Activated CD8-positive, alpha-beta memory T cell treated with anti-CD3 and anti-CD28 coated beads, Interleukin-2, amount 50 U/mL, for 24 hours (primary cell): ENCODE data around the gene APBB2.

Source experiments
- DNase-seq: peaks from one replicate; pipeline ENCODE4 v3.0.0-alpha.2; 2020; ENCODE audit errors: extremely low read depth

Gene APBB2

GRCh38 chr4:41135801-41136200 is 78.5 kb downstream of the APBB2 start:
- no peak for DNase-seq

- DNase-seq: no peak
Measured at GRCh38 chr4:41134581-41134980, 79.8 kb downstream of the APBB2 start.

DNA sequence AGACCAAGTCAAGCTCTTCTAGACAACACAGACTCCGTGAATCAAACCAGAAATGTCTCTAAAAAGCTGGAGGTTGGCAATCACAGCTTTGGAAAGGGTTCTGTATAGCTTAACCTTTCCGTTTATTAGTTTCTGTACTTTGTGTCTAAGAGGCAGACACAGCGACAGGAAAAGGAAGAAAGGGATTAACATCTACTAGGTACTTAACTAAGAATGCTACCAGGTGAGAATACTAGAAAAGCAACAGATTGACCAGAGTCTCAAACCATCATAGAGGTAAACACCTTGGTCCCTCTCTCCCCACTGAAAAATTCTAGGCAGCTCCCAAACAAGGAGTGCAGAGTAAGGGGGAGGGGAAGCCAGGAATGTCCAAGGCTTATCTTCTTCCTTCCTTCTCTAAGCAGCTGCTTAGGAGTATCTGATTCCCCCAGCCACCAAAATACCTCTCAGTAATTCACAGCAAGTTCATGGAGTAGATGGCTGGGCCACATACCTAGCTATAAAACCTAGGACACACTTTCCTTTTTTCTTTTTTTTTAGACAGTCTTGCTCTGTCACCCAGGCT is 80.8 kb downstream of the APBB2 start:
- no peak for DNase-seq

DNA sequence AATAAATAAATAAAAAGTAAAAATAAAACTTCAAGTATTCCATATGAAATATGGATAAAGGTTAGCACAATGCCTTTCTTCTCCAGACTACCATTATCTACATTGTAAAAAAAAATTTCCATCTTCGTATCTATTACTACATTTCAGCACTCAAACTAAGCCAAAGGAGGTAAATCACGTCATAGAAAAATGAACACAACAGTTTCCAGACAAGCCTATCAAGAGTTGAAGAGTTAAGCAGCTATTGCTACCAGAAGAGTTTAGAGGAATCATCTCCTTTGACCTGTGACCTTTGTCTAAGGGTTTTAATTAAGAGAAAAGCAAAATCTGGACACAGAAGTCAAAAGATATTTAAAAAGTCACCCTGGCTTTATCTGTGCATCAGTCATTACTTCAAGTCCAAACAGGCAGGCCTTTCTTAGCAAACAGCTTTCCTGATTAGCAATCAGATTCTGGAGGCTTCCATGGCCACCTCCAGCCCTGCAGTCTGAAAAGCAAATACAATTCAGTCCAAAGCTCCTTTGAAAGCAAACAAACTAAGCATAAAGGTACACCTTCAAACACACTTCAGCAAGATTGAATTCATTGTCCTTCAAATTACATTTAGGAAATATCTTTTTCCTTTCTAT is 82.2 kb downstream of the APBB2 start:
- DNase-seq: no peak

DNA sequence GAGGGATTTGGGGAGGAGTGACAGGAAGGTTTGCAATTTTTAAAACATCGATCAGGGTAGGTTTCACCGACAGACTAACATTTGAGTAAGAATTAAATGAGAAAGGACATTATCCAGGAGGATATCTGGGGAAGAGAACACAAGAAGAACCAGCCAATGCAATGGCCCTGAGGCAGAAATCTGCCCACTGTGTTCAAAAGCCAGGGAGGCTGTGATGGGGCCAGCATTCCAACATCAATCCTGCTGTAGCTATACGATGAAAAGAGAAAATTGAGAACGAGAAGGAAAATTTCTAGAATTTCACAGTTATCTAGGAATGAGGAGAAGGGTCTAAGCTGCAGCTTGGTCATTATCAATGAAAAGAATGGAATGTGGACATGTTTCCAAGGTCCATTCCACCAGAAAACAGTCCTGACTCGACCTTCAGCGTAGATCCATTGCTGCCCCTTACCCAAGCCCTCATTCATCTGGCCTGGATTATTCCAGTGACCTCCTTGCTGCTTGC is 84.4 kb downstream of the APBB2 start:
- no peak for DNase-seq

DNA sequence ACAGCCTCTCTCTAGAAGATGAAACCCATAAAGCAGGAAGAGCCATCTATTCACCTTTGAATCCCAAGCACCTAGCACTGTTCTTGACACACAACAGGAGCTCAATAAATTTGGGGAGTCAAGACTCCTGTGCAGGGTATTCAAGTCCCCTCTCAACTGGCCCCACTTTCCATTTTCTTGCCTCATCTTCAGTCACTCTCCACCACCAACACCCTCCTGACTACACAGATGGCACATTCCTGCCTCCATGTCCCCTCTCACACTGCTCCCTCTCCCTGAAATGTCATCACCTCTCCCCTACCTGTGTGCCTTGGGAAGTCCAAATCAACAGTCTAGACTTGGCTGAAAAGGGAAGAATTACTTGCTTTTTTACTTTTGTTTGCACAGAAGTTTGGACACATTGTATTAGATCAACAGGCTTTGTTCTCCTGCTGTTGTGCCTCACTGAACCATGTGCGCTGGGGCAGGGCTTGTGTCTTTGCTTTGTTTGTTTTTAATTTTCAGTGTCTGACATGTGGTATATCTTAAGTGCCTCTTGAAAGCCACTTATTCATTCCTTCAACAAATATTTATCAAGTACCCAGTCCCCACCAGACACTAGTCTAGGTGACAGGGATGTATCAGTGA is 85.1 kb downstream of the APBB2 start:
- no peak for DNase-seq

DNA sequence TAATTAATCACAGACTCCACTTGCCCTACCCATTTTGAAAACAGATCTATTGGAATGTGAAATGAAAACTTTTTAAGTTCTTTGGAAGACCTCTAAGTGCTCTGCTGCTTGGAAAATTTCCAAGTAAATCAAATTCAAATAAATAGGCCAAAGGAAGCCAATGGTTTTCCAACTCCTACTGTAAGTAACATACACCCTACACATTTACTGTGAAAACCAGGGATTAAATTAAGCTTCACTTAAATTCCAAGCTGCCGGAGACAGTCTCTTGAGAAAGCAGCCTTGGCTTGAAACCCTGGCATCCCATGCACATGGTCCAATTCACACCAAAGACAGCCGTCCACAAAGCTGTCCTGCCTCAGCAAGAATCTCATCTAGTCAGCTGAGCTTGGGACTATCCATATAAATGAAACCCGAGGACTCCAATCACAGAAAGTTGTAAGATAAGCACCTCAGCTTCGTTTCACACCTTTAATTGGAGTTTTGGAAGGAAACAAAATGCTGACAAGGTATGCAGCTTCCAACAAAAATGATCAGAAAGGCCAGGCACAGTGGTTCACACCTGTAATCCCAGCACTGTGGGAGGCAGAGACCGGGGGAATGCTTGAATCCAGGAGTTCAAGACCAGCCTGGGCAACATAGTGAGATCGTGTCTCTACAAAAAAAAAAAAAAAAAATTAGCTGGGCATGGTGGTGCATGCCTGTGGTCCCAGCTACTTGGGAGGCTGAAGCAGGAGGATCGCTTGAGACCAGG is 88.6 kb downstream of the APBB2 start:
- no peak for DNase-seq

- DNase-seq: no peak
Measured at GRCh38 chr4:41124916-41125548, 89.3 kb downstream of the APBB2 start.

DNA sequence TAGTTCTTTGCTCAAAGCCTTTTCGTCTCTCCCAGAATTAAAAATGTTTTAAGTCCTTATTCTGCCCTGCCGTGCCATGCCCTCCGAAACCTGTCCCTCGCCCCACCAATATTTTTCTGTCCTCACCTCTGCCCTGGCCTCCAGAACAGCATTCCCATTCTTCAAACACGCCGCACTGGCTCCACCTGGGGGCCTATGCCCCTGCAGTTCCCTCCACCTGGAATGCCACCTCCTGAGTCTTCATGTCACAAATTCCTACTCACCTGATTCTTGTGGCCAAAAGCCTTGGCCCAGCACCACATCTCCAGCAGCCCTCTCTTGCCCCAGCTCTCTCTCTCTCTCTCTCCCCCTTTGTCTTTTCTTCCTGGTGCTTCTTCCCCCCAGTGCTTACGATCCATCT is 91.6 kb downstream of the APBB2 start:
- DNase-seq: no peak

- DNase-seq: no peak
Measured at GRCh38 chr4:41122309-41122708, 92.0 kb downstream of the APBB2 start.

DNA sequence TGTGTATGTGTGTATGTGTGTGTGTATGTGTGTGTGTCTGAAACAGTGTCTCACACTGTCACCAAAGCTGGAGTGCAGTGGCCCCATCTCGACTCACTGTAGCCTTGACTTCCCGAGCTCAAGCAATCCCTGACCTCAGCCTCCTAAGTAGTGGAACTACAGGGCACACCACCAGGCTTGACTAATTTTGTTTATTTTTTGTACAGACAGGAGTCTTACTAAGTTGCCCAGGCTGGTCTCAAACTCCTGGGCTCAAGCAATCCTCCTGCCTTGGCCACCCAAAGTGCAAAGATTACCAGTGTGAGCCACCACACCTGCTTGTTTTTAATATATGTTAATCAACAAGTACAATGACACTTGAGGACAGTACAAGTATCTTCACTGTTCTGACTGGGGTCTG is 92.4 kb downstream of the APBB2 start:
- no peak for DNase-seq

DNA sequence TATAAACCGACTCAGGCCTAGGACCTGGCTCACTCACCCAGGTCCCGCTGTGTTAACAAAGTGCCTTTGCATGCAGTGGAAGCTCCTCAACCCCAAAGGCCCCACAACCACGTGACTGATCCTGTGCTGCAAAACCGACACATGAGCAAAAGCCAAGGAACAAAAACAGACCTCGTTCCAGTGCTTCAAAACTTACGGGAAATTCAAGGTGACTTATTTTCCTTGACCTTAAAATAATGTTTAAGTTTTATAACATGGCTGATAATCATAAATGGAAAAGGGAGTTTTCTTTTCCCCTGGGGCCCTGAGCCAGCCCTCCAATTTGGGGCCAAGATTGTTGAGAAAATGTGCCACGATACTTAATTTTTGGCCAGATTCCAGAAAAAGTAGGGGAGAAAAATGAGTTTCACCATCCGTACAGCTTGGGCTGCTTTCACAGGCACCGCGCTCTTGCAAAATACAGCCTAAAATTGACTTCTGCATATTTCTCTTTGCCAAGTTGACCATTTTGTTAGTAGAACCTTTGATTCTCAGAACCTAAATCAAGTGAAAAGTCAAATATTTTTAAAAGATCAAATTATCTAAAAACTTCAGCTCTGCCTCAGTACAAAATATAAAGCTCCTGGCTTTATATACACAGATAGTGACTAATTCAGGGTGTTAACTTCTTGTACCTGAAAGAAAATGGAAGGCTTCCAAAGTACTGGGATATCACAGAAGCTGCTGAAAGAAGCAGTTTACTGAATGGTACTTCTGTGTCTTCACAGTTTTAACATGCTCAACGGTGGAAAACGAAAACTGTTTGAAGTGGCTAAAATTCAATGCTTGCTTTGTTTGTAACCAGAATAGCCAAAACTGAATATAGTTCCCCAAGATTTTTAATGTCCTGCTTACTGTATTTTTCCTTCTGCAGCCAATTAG is 93.8 kb downstream of the APBB2 start:
- DNase-seq: no peak

DNA sequence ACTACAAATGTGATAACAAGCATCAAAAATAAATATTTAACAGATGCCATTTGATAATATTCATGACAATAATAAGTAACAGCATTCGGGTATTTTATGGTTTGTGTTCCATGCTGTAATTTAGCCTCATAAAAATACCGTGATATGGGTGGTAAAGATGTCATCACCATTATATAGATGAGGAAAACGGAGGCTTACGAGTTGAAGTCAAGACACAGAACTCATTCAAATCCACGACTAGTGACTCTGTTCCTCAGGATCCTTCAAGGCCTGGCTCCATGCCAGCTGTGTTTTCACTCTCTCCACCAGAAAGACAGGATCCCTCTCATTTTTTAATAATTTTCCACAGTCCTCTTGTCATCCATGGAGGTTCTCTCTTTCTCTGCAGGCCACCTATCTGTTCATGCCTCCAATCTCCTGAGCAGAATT is 94.5 kb downstream of the APBB2 start:
- no peak for DNase-seq

DNA sequence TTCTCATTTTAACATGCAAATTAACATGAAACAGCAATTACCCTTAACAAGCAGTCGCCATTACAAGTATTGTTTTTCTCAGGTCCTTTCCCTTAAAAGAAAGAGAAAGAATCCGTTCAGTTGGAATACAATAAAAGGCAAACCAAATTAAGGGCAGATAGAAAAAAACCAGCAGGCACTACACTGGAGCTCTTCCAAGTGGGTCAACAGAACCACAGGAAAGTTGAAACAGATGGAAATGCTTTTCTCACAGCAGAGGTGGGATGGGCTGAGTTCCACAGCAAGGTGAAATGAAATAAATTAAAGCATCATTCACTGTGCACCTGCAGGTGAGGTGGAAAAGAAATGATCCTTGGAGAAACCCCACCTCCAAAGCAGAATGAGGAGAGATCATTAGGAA is 102.6 kb downstream of the APBB2 start:
- no peak for DNase-seq

- DNase-seq: no peak
Measured at GRCh38 chr4:41110050-41110449, 104.3 kb downstream of the APBB2 start.

GRCh38 chr4:41108481-41108880 is 105.9 kb downstream of the APBB2 start:
- DNase-seq: no peak

DNA sequence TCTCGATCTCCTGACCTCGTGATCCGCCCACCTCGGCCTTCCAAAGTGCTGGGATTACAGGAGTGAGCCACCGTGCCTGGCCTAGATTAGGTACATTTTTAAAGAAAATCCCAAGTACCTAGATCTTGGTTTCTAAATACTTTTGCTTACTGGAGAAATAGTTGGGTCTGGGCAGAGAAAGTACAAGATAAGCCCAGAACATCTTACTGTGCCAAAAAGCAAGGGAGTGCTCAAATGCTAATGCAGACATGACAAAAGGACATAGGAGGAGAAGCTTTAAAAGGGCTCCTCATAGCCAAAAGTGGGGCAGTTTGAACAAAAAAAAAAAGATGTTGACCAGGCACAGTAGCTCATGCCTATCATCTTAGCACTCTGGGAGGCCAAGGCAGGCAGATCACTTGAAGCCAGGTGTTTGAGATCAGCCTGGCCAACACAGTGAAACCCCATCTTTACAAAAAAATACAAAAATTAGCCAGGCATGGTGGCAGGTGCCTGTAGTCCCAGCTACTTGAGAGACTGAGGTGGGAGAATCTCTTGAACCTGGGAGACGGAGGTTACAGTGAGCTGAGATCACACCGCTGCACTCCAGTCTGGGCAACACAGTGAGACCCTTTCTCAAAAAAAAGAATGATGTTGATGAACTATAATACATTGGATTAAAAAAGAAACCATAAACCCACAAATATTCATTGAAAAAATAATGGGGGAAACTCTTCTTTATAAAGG is 107.5 kb downstream of the APBB2 start:
- no peak for DNase-seq

DNA sequence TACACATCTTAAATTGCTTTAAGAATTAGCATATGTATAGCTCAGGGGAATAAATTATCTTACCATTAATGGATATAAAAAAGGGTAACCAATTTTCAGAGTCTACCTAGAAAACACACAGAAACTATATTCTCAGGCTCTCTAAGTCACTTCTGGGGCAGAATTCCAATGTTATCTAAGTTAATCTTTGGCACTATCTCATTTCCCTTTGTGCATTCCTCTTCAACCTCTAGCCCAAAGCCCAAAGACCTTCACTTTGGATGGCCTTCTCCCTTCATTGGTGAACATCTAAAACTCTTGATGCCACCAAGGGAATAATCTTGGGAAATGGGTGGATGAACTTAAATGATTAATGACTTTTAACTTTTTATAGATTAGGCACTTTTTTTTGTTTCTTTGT is 108.3 kb downstream of the APBB2 start:
- no peak for DNase-seq

DNA sequence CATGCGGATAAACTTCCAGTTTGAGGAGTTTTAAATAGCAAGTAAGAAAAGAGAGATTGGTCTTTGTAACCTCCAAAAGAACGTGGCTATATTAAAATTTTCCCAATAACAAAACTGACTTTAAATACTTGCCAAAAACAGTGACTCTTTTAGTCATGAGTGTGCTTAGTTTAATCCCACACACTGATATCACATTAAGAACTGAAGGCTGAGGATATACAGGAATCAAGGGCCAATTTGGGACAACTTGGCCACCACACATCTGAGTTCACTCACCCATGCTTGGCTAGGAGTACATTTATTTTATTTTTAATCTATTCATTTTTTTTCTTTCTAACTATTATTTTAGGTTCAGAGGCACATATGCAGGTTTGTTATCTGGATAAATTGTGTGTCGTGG is 110.2 kb downstream of the APBB2 start:
- DNase-seq: no peak

GRCh38 chr4:41103657-41104056 is 110.7 kb downstream of the APBB2 start:
- no peak for DNase-seq
